T-helper 1 cell treated with Interleukin-12 subunit alpha and Interleukin-12 subunit beta and Interleukin-4 antibody, amounts not matched to agents 30 ng/mL and 1 ng/mL, for 36 hours (primary cell): ENCODE data around the gene MGAM2. TPM values are rescaled to one million over a fixed set of nuclear protein-coding genes. Genes with fewer than 3 reads are reported as not detected.

Source experiments
- intact Hi-C: fragments of 100-400 bp; cut with micrococcal nuclease; formaldehyde crosslinking; loops from one replicate; pipeline ENCODE4 v1.15.1; 2024
- total RNA-seq: library from RNA; stranded (reverse); gene quantifications from 2 replicates; pipeline ENCODE4 v1.2.3, GENCODE V29; 2022

MGAM2 gene
- total RNA-seq, 1 donor from 2014 or later, result not detected

GRCh38 chr7:142263598-142264380 is 152.3 kb downstream of the MGAM2 start:
- intact Hi-C loops, result no loop called here

Other genes with a start within 250 kb of the MGAM2 start
- gene OR9A4, start 195.3 kb upstream of the MGAM2 start, total RNA-seq, result not detected in 2 replicates
- not detected in 2 replicates for gene CLEC5A, start 164.7 kb upstream of the MGAM2 start, total RNA-seq
- gene TAS2R38, start 137.9 kb upstream of the MGAM2 start, total RNA-seq, result not detected in 2 replicates
- gene MGAM, start 115.8 kb upstream of the MGAM2 start, total RNA-seq, result 0.02 TPM in 1 of 2 replicates, not detected in the other
- not detected in 2 replicates for gene PRSS58, start 146.3 kb downstream of the MGAM2 start, total RNA-seq